ENCODE data around the gene RAP2B. TPM values are rescaled to one million over a fixed set of nuclear protein-coding genes. Genes with fewer than 3 reads are reported as not detected.

Gene RAP2B
- total RNA-seq, 2 experiments from 2014 or later: 13.8 to 14.8 TPM

GRCh38 chr3:153163756-153164550 lies 1.9 kb downstream of the RAP2B start:
- Mint-ChIP-seq H3K36me3 (ENCODE audit: low read depth) (peaks cover 34% of the 10 kb centered on the region), H3K4me3 (peak overlapping the region; percentile 96), H3K27me3 (no peaks in the 10 kb centered on the region), H3K9me3 (no peaks in the 10 kb centered on the region), H3K27ac (peak overlapping the region; percentile 68), H3K4me1 (ENCODE audit: low read depth) (peaks cover 76% of the 10 kb centered on the region)
- CTCF ChIA-PET: interaction anchor here (0.9 to 2.9 kb wide), 9 partner anchors 46 to 605 kb away, joined by 3 to 14 read pairs (median 4); no protein-coding TSS in a partner anchor
- H3K36me3 ChIP-seq (ENCODE audit: insufficient read depth, low read length): no peaks in the 10 kb centered on the region
- no peak for TF ChIP-seq CTCF (IDR thresholded peaks at IDR 0.05)
- no peaks in the 10 kb centered on the region for H3K27me3 ChIP-seq (ENCODE audit: control insufficient read depth in 1 of 2, insufficient read depth in 2 of 2, low read length in 2 of 2)
- H3K4me3 ChIP-seq (ENCODE audit: low read length): peak overlapping the region; percentile 94
- POLR2A ChIA-PET: interaction anchor here (0.6 to 7.8 kb wide), 12 partner anchors 10 to 460 kb away, joined by 3 to 101 read pairs (median 4); no protein-coding TSS in a partner anchor
- DNase-seq (peak in 2 of 14 experiments; percentile 15 to 21), ATAC-seq (ENCODE audit: poor library complexity) (no peak)
- intact Hi-C loops (cut with DNase I, micrococcal nuclease): loop anchor here (2.0 to 10.0 kb wide), 10 partner anchors 58 to 1158 kb away; partner anchors contain the start of gene DHX36 (in 2 of the 2)
- H3K4me1 ChIP-seq (ENCODE audit: insufficient read depth, low read length): peaks cover 18% of the 10 kb centered on the region
- H3K9me3 ChIP-seq (ENCODE audit: control insufficient read depth in 1 of 2, insufficient read depth in 1 of 2, low read length in 2 of 2): no peaks in the 10 kb centered on the region
- peak overlapping the region in 1 of 2 donors; percentile 29 for H3K27ac ChIP-seq (ENCODE audit: low read depth in 1 of 2, low read length in 2 of 2)

GRCh38 chr3:153165261-153165681 lies 3.2 kb downstream of the RAP2B start:
- Mint-ChIP-seq H3K36me3 (ENCODE audit: low read depth) (peaks cover 34% of the 10 kb centered on the region), H3K4me3 (peak overlapping the region; percentile 96), H3K27me3 (no peaks in the 10 kb centered on the region), H3K9me3 (no peaks in the 10 kb centered on the region), H3K27ac (peak overlapping the region; percentile 68), H3K4me1 (ENCODE audit: low read depth) (peaks cover 73% of the 10 kb centered on the region)
- Histone ChIP-seq H3K27me3 (ENCODE audit: control insufficient read depth in 1 of 2, insufficient read depth in 2 of 2, low read length in 2 of 2) (no peaks in the 10 kb centered on the region), H3K36me3 (ENCODE audit: insufficient read depth, low read length) (no peaks in the 10 kb centered on the region), H3K4me3 (ENCODE audit: low read length) (peak overlapping the region; percentile 94), H3K4me1 (ENCODE audit: insufficient read depth, low read length) (peaks cover 15% of the 10 kb centered on the region), H3K27ac (ENCODE audit: low read depth in 1 of 2, low read length in 2 of 2) (no peak overlapping the region), H3K9me3 (ENCODE audit: control insufficient read depth in 1 of 2, insufficient read depth in 1 of 2, low read length in 2 of 2) (no peaks in the 10 kb centered on the region)
- ChIA-PET POLR2A (interaction anchor here (0.6 to 7.8 kb wide), 11 partner anchors 9 to 483 kb away, joined by 3 to 101 read pairs (median 3); no protein-coding TSS in a partner anchor), CTCF (interaction anchor here (0.7 to 3.7 kb wide), 10 partner anchors 44 to 604 kb away, joined by 3 to 21 read pairs (median 4); no protein-coding TSS in a partner anchor)
- TF ChIP-seq CTCF (IDR thresholded peaks at IDR 0.05): peak; percentile 69
- no peak for ATAC-seq (ENCODE audit: poor library complexity)
- intact Hi-C loops (cut with DNase I, micrococcal nuclease): loop anchor here (1.0 to 10.0 kb wide), 9 partner anchors 42 to 604 kb away; no protein-coding TSS in a partner anchor
- peak in 3 of 14 experiments; percentile 63 to 79 (median 69) for DNase-seq

GRCh38 chr3:153166206-153166605 lies 4.2 kb downstream of the RAP2B start:
- no peaks in the 10 kb centered on the region for H3K9me3 ChIP-seq (ENCODE audit: control insufficient read depth in 1 of 2, insufficient read depth in 1 of 2, low read length in 2 of 2)
- H3K4me3 ChIP-seq (ENCODE audit: low read length): peak overlapping the region; percentile 94
- TF ChIP-seq CTCF (IDR thresholded peaks at IDR 0.05): no peak
- no peaks in the 10 kb centered on the region for H3K27me3 ChIP-seq (ENCODE audit: control insufficient read depth in 1 of 2, insufficient read depth in 2 of 2, low read length in 2 of 2)
- Mint-ChIP-seq H3K9me3 (no peaks in the 10 kb centered on the region), H3K4me3 (peak overlapping the region; percentile 96), H3K4me1 (ENCODE audit: low read depth) (peaks cover 70% of the 10 kb centered on the region), H3K36me3 (ENCODE audit: low read depth) (peaks cover 26% of the 10 kb centered on the region), H3K27ac (peak overlapping the region; percentile 68), H3K27me3 (no peaks in the 10 kb centered on the region)
- H3K36me3 ChIP-seq (ENCODE audit: insufficient read depth, low read length): no peaks in the 10 kb centered on the region
- POLR2A ChIA-PET: interaction anchor here (1.0 to 7.8 kb wide), 3 partner anchors 56 to 124 kb away, joined by 3 to 101 read pairs (median 6); no protein-coding TSS in a partner anchor
- H3K4me1 ChIP-seq (ENCODE audit: insufficient read depth, low read length): peaks cover 15% of the 10 kb centered on the region
- DNase-seq (peak in 5 of 14 experiments; percentile 17 to 67 (median 65)), ATAC-seq (ENCODE audit: poor library complexity) (no peak)
- CTCF ChIA-PET: interaction anchor here (1.0 to 3.7 kb wide), 4 partner anchors 11 to 124 kb away, joined by 3 to 21 read pairs (median 5); no protein-coding TSS in a partner anchor
- intact Hi-C loops (cut with DNase I, micrococcal nuclease): loop anchor here (2.0 to 10.0 kb wide), 6 partner anchors 41 to 459 kb away; no protein-coding TSS in a partner anchor
- peak overlapping the region in 1 of 2 donors; percentile 56 for H3K27ac ChIP-seq (ENCODE audit: low read depth in 1 of 2, low read length in 2 of 2)

Data from CD4-positive, alpha-beta T cell (primary cell).